Tibial nerve (tissue), 4 donors: ENCODE data around the gene NFKBIB. TPM values are rescaled to one million over a fixed set of nuclear protein-coding genes. Genes with fewer than 3 reads are reported as not detected.

Experiments
- DNase-seq, 2 donors: peaks; one replicate each; pipeline ENCODE4 v3.0.0-alpha.2; 2019; ENCODE audit warnings: low spot score in 2 of 2
- H3K27ac ChIP-seq, 4 donors: fragments of 200-600 bp; sonication (generic) in 3 of 4; one replicate each; pipeline ENCODE4 v1.5.1; 2017 to 2019; ENCODE audit warnings: mild to moderate bottlenecking in 1 of 4
- H3K27me3 ChIP-seq, 2 donors: fragments of 200-600 bp; sonication (generic) in 1 of 2; one replicate each; pipeline versions ENCODE4 v1.5.1 to v1.6.0; 2017 to 2019
- H3K36me3 ChIP-seq, 3 donors: fragments of 200-600 bp; sonication (generic); one replicate each; pipeline ENCODE4 v1.5.1; 2018 to 2019
- H3K4me1 ChIP-seq, 4 donors: fragments of 200-600 bp; sonication (generic) in 3 of 4; one replicate each; pipeline ENCODE4 v1.5.1; 2017 to 2019
- H3K4me3 ChIP-seq, 4 donors: fragments of 200-600 bp; sonication (generic) in 3 of 4; one replicate each; pipeline ENCODE4 v1.5.1; 2017 to 2019; ENCODE audit warnings: mild to moderate bottlenecking in 1 of 4, moderate library complexity in 1 of 4
- H3K9me3 ChIP-seq, 4 donors: fragments of 200-600 bp; sonication (generic) in 3 of 4; one replicate each; pipeline ENCODE4 v1.5.1; 2017 to 2019
- EP300 ChIP-seq, 2 donors: sonication (generic); formaldehyde crosslinking; IDR thresholded peaks; one replicate each; pipeline ENCODE4 v1.6.1; 2017; ENCODE audit warnings: antibody characterized with exemption in 2 of 2, mild to moderate bottlenecking in 1 of 2
- POLR2A ChIP-seq, 2 donors: fragments of 450-650 bp; IDR thresholded peaks; one replicate each; pipeline ENCODE4 v1.6.1; 2017; ENCODE audit warnings: antibody characterized with exemption in 2 of 2, mild to moderate bottlenecking in 2 of 2, moderate library complexity in 2 of 2
- WGBS, 2 donors: methylation state at CpG; one replicate each; pipeline ENCODE4 v1.1.5; 2018; 5-methylcytosine and 5-hydroxymethylcytosine counted together
- total RNA-seq, 4 donors: library from RNA; depleted of rRNA; stranded (reverse); fragments of >200 nt; gene quantifications; one replicate each; pipeline ENCODE4 v1.1.0, GENCODE V29; 2016
- TF ChIP-seq, protein P1 (sequence below), 5 experiments: fragments of 200-600 bp in 3 of 5; fragments of 450-650 bp in 2 of 5; sonication (generic) in 3 of 5; IDR thresholded peaks; one replicate each; pipeline ENCODE4 v1.5.1; 2016 to 2019; ENCODE audit warnings: antibody characterized with exemption in 5 of 5, mild to moderate bottlenecking in 3 of 5, moderate library complexity in 2 of 5

NFKBIB gene, protein sequence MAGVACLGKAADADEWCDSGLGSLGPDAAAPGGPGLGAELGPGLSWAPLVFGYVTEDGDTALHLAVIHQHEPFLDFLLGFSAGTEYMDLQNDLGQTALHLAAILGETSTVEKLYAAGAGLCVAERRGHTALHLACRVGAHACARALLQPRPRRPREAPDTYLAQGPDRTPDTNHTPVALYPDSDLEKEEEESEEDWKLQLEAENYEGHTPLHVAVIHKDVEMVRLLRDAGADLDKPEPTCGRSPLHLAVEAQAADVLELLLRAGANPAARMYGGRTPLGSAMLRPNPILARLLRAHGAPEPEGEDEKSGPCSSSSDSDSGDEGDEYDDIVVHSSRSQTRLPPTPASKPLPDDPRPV
- total RNA-seq = 10 to 100 TPM; 16.0 to 33.0 (median 25.2) TPM

DNA sequence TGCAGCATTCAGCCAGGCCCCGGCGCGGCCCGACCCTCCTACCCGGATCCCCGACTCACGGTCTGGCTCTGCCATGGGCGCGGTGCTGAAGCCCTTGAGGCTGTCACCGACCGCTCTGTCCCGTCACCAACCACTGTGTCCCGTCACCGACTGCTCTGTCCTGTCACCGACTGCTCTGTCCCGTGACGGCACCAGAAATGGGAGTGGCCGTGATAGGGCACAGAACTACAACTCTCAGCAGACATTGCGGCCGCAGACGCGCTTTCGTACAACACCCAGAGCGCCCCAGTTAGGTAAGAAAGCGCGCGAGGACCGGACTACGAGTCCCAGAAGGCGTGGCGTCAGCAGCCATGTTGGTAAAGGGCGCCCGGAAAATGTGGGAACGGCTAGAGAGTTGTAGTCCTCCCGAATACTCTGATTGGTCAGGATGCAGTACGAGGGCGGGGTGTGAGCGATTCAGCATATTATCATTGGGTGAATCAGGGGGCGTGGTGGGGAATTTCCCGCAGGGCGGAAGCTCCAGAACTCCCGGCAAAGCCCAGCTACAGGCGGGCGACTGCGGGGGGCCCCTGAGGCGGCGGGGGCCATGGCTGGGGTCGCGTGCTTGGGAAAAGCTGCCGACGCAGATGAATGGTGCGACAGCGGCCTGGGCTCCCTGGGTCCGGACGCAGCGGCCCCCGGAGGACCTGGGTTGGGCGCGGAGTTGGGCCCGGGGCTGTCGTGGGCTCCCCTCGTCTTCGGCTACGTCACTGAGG, at the start of gene NFKBIB, which contains the start of gene SIRT2:
Gene NFKBIB (plus strand): TSS at position 523 of the 755 bp plus-strand sequence. CDS start 64 bp downstream, at position 587.
Gene SIRT2 (minus strand): TSS at position 172 of the 755 bp plus-strand sequence. CDS start 97 bp downstream, at position 75.
- peaks cover 0 to 49% (median 14%) of the 10 kb centered on the region in 4 donors for H3K4me1 ChIP-seq
- H3K27me3 ChIP-seq = no peaks in the 10 kb centered on the region
- H3K4me3 ChIP-seq = peak within 1 kb of the TSS; percentile 76 to 91 (median 78)
- H3K27ac ChIP-seq = peak within 1 kb of the TSS; percentile 88 to 96 (median 90)
- TF ChIP-seq EP300 (IDR thresholded peaks at IDR 0.05) (peak; percentile 93 to 94), POLR2A (IDR thresholded peaks at IDR 0.05) (peak; percentile 67 to 89)
- TF ChIP-seq, protein P1, sequence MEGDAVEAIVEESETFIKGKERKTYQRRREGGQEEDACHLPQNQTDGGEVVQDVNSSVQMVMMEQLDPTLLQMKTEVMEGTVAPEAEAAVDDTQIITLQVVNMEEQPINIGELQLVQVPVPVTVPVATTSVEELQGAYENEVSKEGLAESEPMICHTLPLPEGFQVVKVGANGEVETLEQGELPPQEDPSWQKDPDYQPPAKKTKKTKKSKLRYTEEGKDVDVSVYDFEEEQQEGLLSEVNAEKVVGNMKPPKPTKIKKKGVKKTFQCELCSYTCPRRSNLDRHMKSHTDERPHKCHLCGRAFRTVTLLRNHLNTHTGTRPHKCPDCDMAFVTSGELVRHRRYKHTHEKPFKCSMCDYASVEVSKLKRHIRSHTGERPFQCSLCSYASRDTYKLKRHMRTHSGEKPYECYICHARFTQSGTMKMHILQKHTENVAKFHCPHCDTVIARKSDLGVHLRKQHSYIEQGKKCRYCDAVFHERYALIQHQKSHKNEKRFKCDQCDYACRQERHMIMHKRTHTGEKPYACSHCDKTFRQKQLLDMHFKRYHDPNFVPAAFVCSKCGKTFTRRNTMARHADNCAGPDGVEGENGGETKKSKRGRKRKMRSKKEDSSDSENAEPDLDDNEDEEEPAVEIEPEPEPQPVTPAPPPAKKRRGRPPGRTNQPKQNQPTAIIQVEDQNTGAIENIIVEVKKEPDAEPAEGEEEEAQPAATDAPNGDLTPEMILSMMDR (IDR thresholded peaks at IDR 0.05) = peak in 2 of 5 experiments; percentile 25 to 36
- WGBS, 2 donors = 0 to 1% methylated on average over 32 to 54 of the region's 64 CpGs
- peaks cover 0 to under 1% (median 0%) of the 10 kb centered on the region in 3 donors for H3K36me3 ChIP-seq
- peak; percentile 99 for DNase-seq
- peaks cover 0 to 2% (median 0%) of the 10 kb centered on the region in 4 donors for H3K9me3 ChIP-seq

DNA sequence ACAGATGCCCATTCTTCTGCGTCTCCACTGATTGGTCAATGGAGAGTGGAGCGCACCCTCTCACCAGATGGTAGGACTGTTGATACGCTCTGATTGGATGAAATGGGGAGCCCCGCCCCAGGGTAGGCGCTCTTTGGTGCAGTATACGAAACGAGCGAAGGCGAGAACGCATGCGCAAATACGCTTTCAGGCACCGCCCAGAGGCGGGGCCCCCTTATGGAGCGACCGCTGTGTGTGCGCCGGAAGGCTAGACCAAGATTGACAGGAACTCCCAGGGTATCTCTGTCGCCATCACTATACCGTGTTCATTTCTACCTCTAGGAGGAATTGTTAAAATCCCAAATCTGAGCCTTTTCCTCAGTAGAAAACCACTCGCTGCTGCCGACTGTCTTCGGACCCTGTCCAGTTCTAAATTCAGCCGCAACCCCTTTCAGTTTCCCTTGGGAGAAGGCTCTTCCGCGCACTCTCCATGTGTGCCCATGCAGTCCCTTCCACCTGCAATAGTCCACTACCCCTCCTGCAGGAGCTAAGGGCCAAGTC, 49.3 kb upstream of the NFKBIB start:
- peak; percentile 100 for DNase-seq
- Histone ChIP-seq H3K4me1 (peaks cover 0 to 51% (median 31%) of the 10 kb centered on the region in 4 donors), H3K27ac (peak overlapping the region; percentile 97 to 99 (median 98)), H3K4me3 (peak overlapping the region; percentile 48 to 91 (median 86)), H3K36me3 (peaks cover 0 to 23% (median 17%) of the 10 kb centered on the region in 3 donors), H3K9me3 (no peaks in the 10 kb centered on the region), H3K27me3 (no peaks in the 10 kb centered on the region)
- WGBS, 2 donors = 0 to 1% methylated on average over 26 of the region's 26 CpGs
- TF ChIP-seq POLR2A (IDR thresholded peaks at IDR 0.05) = peak; percentile 94 to 99
- TF ChIP-seq EP300 (IDR thresholded peaks at IDR 0.05) = peak; percentile 87 to 99
- TF ChIP-seq, protein P1 (IDR thresholded peaks at IDR 0.05) = peak in 2 of 5 experiments; percentile 59 to 69

DNA sequence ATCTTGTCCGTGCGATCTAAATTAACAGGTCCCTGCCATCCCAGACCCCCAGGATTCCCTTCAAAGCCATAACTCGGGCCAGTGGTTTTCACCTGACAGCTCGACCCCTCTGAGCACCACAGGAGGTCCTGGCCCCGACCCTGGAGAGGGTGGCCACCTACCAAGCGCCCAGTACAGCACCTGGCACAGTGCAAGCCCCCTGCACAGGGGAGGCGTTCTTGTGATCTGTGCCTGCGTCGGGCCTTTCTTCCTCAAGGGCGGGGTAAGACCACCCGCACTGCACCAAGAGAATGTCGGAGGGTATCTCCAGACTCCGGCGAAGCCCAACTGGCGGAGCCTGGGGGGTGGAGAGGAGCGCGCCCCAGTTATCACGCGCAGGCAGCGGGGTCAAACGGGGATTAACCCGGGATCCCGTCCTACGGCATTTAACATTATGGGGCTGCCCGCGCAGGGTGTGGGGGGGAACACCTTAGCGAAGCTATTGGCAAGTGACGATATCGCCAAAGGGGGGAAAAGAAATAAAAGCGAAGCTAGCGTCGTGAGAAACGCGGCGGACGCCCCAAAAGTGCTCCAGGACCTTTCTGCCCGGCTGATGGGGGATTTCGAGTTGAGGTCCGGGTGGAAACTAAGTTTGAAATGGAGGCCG, 48.7 kb upstream of the NFKBIB start:
- H3K36me3 ChIP-seq = peaks cover 0 to 17% (median 11%) of the 10 kb centered on the region in 3 donors
- peaks cover 0 to 45% (median 28%) of the 10 kb centered on the region in 4 donors for H3K4me1 ChIP-seq
- H3K27ac ChIP-seq = peak overlapping the region; percentile 97 to 99 (median 98)
- peak overlapping the region; percentile 48 to 91 (median 86) for H3K4me3 ChIP-seq
- WGBS, 2 donors = 1 to 2% methylated on average over 37 to 40 of the region's 40 CpGs
- DNase-seq = no peak
- TF ChIP-seq POLR2A (IDR thresholded peaks at IDR 0.05) (no peak), EP300 (IDR thresholded peaks at IDR 0.05) (no peak)
- TF ChIP-seq, protein P1 (IDR thresholded peaks at IDR 0.05) = no peak
- no peaks in the 10 kb centered on the region for H3K9me3 ChIP-seq
- H3K27me3 ChIP-seq = no peaks in the 10 kb centered on the region

DNA sequence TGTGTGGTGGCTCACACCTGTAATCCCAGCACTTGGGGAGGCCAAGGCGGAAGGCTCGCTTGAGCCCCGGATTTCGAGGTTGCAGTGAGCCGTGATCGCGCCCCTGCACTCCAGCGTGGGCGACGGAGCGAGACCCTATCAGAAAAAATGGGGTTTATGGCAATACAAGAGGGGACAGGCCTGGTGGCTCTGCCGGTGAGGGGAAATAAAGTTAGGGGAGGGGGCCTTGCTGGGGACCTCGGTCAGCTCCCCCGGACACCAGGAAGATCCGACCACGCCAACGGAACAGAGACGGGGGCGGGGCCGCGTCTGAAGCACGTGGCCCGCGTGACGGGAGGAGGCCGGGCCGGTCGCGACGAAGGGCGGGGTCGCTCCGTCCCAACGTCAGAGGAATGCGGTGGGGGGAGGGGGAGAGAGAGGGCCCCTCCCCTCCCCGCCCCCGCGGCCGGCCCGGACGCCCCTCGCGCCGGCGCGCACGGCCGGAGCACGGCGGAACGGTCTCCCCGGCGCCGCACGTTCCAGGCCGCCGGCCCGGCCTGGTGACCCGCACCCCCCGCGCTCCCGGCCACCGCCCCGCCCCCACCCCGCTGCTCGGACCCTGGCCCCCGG, 48.0 kb upstream of the NFKBIB start:
- Histone ChIP-seq H3K27me3 (no peaks in the 10 kb centered on the region), H3K27ac (peak overlapping the region; percentile 97 to 99 (median 98)), H3K4me3 (peak overlapping the region; percentile 69 to 91 (median 86)), H3K36me3 (peaks cover 0 to 11% (median 6%) of the 10 kb centered on the region in 3 donors), H3K4me1 (peaks cover 0 to 39% (median 26%) of the 10 kb centered on the region in 4 donors), H3K9me3 (no peaks in the 10 kb centered on the region)
- DNase-seq = peak; percentile 93
- 0 to 1% methylated on average over 43 to 44 of the region's 67 CpGs for WGBS, 2 donors
- peak; percentile 92 to 98 for TF ChIP-seq EP300 (IDR thresholded peaks at IDR 0.05)
- TF ChIP-seq, protein P1 (IDR thresholded peaks at IDR 0.05) = peak in 1 of 5 experiments; percentile 28
- TF ChIP-seq POLR2A (IDR thresholded peaks at IDR 0.05) = peak; percentile 90 to 96
